Heart left ventricle (tissue), 13 donors: ENCODE data around the gene GJD3.

Experiments used
- POLR2A ChIP-seq, 2 donors: fragments of 450-650 bp; IDR thresholded peaks; one replicate each; pipeline ENCODE4 v1.6.1; 2017; ENCODE audit warnings: antibody characterized with exemption in 2 of 2, mild to moderate bottlenecking in 2 of 2, moderate library complexity in 2 of 2
- TF ChIP-seq, protein P1 (sequence below), 12 donors: fragments of 200-600 bp; sonication (generic) in 4 of 12; IDR thresholded peaks; one replicate each; pipeline versions ENCODE4 v1.5.0 to v1.8.0; 2018 to 2022; ENCODE audit warnings: antibody characterized with exemption in 12 of 12, mild to moderate bottlenecking in 5 of 12
- donor health status: ischemic (EF 13 %, LVEDD 7.1; RV severe dilation, severe dysfunction).
- donor health status: DM: no; HTN: yes; CAD: no.
- donor health status: DM: no; HTN: no; CAD: no.
- donor health status: ischemic (EF 25% LVEDD 6.9; RV normal size, moderate dysfunction).
- donor health status: ischemic (EF 25% LVEDD 5.7; RV mildly dilated, moderate dysfunction).
- donor health status: ischemic (EF 35%, LVEDD 5.7; RV mildly dilated, moderate dysfunction).
- donor health status: nonischemic (EF 11% LVEDD 7.7; RV severe dilation, severe dysfunction).
- donor health status: DM: yes; HTN: yes; CAD: no.
- donor health status: PGD.
- donor health status: ischemic (EF 29% LVEDD 5.4; RV normal size, mild dysfunction).
- donor health status: nonischemic (EF 23%, LVEDD 6.1; RV moderate dilation, normal function).

DNA sequence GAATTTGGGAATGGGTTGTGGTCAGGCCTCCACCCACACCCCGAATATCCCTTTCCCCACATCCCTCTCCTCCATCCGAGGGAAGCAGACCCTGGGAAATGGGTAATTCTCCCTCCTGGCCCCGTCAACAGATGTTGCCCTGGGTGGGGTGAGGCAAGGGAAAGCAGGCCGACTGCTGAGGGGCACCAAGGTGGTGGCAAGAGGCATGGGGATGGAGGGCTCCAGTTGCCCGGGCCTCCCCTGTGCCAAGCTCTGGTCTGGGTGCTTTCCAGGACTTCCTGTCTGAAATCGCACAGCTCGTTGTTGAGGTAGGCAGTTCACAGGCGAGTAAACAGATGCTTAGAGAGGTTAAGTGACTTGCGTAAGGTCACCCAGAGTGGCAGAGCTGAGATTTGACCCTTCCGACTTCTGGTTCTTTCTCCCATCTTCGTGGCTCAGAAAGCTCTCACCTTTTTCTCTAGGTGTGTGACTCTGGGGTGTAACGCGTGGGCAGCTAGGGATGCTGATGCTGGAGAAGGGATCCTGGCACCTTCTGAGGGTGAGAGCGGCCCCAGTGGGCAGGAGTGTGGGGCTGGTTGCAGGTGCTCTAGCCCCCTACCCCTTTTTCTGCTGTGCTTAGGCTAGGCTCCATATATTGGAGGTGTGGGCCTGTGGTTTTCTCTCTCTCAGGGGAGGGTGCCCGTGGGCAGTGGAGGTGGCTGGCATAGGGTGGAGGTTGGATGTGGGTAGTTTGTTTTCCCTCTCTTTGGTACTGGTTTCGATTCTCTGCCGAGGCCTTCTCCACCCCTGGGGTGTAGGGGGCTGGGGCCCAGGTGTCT is 38.3 kb downstream of the GJD3 start:
- TF ChIP-seq, protein P1, sequence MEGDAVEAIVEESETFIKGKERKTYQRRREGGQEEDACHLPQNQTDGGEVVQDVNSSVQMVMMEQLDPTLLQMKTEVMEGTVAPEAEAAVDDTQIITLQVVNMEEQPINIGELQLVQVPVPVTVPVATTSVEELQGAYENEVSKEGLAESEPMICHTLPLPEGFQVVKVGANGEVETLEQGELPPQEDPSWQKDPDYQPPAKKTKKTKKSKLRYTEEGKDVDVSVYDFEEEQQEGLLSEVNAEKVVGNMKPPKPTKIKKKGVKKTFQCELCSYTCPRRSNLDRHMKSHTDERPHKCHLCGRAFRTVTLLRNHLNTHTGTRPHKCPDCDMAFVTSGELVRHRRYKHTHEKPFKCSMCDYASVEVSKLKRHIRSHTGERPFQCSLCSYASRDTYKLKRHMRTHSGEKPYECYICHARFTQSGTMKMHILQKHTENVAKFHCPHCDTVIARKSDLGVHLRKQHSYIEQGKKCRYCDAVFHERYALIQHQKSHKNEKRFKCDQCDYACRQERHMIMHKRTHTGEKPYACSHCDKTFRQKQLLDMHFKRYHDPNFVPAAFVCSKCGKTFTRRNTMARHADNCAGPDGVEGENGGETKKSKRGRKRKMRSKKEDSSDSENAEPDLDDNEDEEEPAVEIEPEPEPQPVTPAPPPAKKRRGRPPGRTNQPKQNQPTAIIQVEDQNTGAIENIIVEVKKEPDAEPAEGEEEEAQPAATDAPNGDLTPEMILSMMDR (IDR thresholded peaks at IDR 0.05) = no peak
- TF ChIP-seq POLR2A (IDR thresholded peaks at IDR 0.05) = no peak
